Loucy (cell line): ENCODE results near the gene CBX3.

ENCODE experiments used
- EZH2phosphoT487 ChIP-seq: fragments of 200-600 bp; IDR thresholded peaks from 2 replicates; pipeline ENCODE4 v1.6.1; 2018; ENCODE audit warnings: antibody characterized with exemption, mild to moderate bottlenecking, moderate library complexity, borderline replicate concordance
- TF ChIP-seq, protein P1 (sequence below): fragments of 200-600 bp; sonication (generic); conservative IDR thresholded peaks from 2 replicates; pipeline ENCODE4 v1.5.1; 2014; ENCODE audit warnings: mild to moderate bottlenecking, antibody characterized with exemption, low read length

DNA sequence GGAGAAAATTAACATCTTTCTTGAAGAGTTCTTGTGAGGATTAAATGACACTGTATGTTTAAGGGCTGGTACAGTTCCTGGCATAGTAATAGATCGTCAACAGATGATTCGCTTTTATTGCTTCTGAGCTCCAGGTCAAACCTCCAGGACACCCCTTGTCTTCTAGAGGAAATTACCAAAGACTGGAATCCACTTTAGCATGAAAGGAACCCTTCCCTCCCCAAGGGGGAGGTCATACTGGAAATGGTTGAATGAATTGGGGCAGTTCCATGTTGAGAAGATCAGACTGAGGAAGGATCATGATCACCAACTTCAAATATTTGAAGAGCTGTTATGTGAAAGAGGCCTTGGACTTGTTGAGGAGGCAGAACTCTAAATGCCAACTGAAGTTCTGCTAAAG, 40.6 kb upstream of the CBX3 start:
- TF ChIP-seq, protein P1, sequence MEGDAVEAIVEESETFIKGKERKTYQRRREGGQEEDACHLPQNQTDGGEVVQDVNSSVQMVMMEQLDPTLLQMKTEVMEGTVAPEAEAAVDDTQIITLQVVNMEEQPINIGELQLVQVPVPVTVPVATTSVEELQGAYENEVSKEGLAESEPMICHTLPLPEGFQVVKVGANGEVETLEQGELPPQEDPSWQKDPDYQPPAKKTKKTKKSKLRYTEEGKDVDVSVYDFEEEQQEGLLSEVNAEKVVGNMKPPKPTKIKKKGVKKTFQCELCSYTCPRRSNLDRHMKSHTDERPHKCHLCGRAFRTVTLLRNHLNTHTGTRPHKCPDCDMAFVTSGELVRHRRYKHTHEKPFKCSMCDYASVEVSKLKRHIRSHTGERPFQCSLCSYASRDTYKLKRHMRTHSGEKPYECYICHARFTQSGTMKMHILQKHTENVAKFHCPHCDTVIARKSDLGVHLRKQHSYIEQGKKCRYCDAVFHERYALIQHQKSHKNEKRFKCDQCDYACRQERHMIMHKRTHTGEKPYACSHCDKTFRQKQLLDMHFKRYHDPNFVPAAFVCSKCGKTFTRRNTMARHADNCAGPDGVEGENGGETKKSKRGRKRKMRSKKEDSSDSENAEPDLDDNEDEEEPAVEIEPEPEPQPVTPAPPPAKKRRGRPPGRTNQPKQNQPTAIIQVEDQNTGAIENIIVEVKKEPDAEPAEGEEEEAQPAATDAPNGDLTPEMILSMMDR: no peak
- no peak for TF ChIP-seq EZH2phosphoT487
